Osteocyte (in vitro differentiated cells): ENCODE measurements around the gene ISM1. TPM values are rescaled to one million over a fixed set of nuclear protein-coding genes. Genes with fewer than 3 reads are reported as not detected.
A peak's percentile ranks its signal among the peaks of the same experiment; 100 is the strongest.

Experiments used
- DNase-seq: peaks from one replicate; pipeline ENCODE4 v3.0.0; 2021; ENCODE audit warnings: mixed read lengths; ENCODE audit not compliant: unreplicated experiment; ENCODE audit errors: extremely low spot score
- H3K27ac Mint-ChIP-seq: one replicate; pipeline ENCODE4 v1.8.0; 2021; ENCODE audit warnings: mild to moderate bottlenecking, mixed read lengths; ENCODE audit not compliant: unreplicated experiment
- H3K27me3 Mint-ChIP-seq: one replicate; pipeline ENCODE4 v1.8.0; 2021; ENCODE audit warnings: mixed read lengths; ENCODE audit not compliant: unreplicated experiment
- H3K36me3 Mint-ChIP-seq: one replicate; pipeline ENCODE4 v1.8.0; 2021; ENCODE audit warnings: mixed read lengths; ENCODE audit not compliant: unreplicated experiment
- H3K4me1 Mint-ChIP-seq: one replicate; pipeline ENCODE4 v1.8.0; 2021; ENCODE audit warnings: mixed read lengths; ENCODE audit not compliant: unreplicated experiment
- H3K4me3 Mint-ChIP-seq: one replicate; pipeline ENCODE4 v1.8.0; 2021; ENCODE audit warnings: mild to moderate bottlenecking, moderate library complexity, mixed read lengths; ENCODE audit not compliant: unreplicated experiment
- H3K9me3 Mint-ChIP-seq: one replicate; pipeline ENCODE4 v1.8.0; 2021; ENCODE audit warnings: mixed read lengths; ENCODE audit not compliant: unreplicated experiment
- total RNA-seq: library from RNA; stranded (reverse); gene quantifications from 2 replicates; pipeline ENCODE4 v1.2.1, GENCODE V29; 2021
- TF ChIP-seq, protein P1 (sequence below): fragments of 200-600 bp; sonication (generic); IDR thresholded peaks from 2 replicates; pipeline ENCODE4 v1.5.0; 2021; ENCODE audit warnings: antibody characterized with exemption, mild to moderate bottlenecking, moderate library complexity

The ISM1 gene
- total RNA-seq, 1 donor from 2014 or later = 0.21 TPM

DNA sequence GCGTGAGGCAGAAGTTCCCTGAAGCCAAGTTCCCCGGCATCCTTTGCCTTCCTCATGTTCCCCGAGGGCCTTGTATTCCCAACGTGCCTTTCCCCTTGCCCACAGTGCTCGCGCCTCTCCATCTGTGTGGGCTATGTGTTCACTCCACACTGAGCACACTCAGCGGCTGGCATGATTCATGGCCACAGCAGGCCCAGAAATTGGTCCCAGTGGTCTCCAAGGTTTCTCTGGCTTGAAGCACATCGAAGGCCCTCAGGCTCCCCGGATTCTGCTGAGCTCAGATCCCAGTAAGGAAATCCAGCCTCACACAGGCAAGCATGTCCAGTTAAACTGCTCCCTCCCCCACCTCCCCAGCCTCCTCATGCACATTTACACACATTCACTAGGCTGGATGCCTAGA is 123.6 kb downstream of the ISM1 start:
- Mint-ChIP-seq H3K4me3 (no peak overlapping the region), H3K9me3 (no peaks in the 10 kb centered on the region), H3K4me1 (peaks cover 38% of the 10 kb centered on the region), H3K27me3 (no peaks in the 10 kb centered on the region), H3K36me3 (no peaks in the 10 kb centered on the region), H3K27ac (peak overlapping the region; percentile 54)
- TF ChIP-seq, protein P1, sequence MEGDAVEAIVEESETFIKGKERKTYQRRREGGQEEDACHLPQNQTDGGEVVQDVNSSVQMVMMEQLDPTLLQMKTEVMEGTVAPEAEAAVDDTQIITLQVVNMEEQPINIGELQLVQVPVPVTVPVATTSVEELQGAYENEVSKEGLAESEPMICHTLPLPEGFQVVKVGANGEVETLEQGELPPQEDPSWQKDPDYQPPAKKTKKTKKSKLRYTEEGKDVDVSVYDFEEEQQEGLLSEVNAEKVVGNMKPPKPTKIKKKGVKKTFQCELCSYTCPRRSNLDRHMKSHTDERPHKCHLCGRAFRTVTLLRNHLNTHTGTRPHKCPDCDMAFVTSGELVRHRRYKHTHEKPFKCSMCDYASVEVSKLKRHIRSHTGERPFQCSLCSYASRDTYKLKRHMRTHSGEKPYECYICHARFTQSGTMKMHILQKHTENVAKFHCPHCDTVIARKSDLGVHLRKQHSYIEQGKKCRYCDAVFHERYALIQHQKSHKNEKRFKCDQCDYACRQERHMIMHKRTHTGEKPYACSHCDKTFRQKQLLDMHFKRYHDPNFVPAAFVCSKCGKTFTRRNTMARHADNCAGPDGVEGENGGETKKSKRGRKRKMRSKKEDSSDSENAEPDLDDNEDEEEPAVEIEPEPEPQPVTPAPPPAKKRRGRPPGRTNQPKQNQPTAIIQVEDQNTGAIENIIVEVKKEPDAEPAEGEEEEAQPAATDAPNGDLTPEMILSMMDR = no peak
- no peak for DNase-seq

DNA sequence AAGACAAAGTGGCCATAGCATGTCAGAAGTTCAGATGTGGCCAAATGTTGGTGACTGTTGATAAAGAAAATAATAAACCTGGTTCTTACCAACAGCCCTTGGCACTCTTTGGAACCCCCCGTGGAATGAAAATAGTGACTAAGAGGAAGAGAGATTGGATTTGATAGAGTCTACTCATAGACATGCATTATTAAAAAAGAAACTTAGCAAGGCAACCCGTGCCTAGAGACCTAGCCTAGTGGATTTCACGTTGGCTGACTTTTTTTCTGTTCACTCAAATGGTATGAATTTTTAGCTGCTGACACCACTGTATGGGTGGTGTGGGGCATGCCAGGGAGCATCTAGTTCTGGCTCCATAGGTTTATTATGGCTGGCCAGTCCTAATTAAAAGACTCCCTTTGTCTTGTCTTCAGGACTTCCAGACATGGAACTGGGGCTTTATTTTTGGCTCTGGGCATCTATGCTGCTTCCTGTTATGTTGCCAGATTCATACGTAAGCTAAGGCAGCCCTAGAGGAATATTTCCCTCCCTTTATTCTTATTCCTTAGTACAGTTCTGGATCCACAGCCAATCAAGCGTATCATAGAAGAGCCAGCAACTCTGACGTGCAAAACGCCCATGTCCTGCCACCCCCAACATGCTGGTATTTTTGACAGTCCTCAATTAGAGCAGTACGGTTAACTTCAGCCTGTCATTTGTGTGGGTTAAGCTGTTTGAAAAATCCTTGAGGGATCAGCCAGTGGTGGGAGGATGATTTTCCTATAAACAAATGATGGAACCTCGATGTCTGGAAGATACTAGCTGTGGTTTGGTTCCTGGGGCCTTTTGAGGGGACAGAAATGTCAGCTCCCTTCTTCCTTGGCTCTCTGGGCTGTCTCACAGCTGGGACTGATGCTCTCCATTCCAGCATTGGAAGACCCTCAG is 127.5 kb downstream of the ISM1 start:
- Mint-ChIP-seq H3K36me3 (no peaks in the 10 kb centered on the region), H3K4me1 (peaks cover 38% of the 10 kb centered on the region), H3K9me3 (no peaks in the 10 kb centered on the region), H3K27me3 (no peaks in the 10 kb centered on the region), H3K27ac (peak overlapping the region; percentile 73), H3K4me3 (peak overlapping the region; percentile 43)
- TF ChIP-seq, protein P1 = no peak
- DNase-seq = no peak

DNA sequence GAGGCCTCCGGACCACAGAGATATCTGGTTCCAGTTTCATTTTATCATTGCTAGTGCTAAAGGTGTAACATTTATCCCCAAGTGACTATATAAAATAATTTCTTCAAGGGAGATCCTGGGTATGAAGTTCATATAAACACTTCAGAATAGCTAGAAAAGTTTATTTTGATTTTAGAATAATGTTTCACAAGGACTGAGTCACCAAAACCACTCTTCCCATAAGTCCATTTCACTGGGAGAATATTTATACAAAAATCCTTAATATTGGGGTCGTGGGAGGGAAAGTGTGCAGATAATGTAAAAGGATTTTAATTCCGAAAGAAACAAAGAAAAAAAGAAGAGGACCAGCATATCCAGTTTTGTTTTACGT is 128.1 kb downstream of the ISM1 start:
- no peaks in the 10 kb centered on the region for H3K9me3 Mint-ChIP-seq
- no peak overlapping the region for H3K4me3 Mint-ChIP-seq
- H3K4me1 Mint-ChIP-seq = peaks cover 38% of the 10 kb centered on the region
- no peak for DNase-seq
- TF ChIP-seq, protein P1 = no peak
- no peaks in the 10 kb centered on the region for H3K36me3 Mint-ChIP-seq
- H3K27me3 Mint-ChIP-seq = no peaks in the 10 kb centered on the region
- peak overlapping the region; percentile 73 for H3K27ac Mint-ChIP-seq

Other genes starting within 250 kb of the ISM1 start
- gene SPTLC3, start 212.3 kb upstream of the ISM1 start, total RNA-seq = 5.0 and 5.8 TPM in 2 replicates